Astrocyte of the hippocampus (primary cell): ENCODE data around the gene ZNF169.
"Not testable (repeated sequence)": the region's sequence is repeated elsewhere in the genome, so short reads cannot be mapped to it uniquely, and the experiment has no call there.

ENCODE experiments used
- DNase-seq: peaks from one replicate; pipeline ENCODE4 v3.0.0; 2011; ENCODE audit warnings: low read depth, low spot score

ZNF169 gene

GRCh38 chr9:94286116-94286515 is 27.0 kb downstream of the ZNF169 start:
- no peak for DNase-seq

GRCh38 chr9:94287877-94288513 is 28.9 kb downstream of the ZNF169 start:
- DNase-seq = no peak

GRCh38 chr9:94289691-94290090 is 30.6 kb downstream of the ZNF169 start:
- no peak for DNase-seq

GRCh38 chr9:94298949-94299599 is 40.0 kb downstream of the ZNF169 start:
- DNase-seq = no peak

- no peak for DNase-seq
Observed at GRCh38 chr9:94300470-94301301, 41.6 kb downstream of the ZNF169 start.

GRCh38 chr9:94301583-94301982 is 42.5 kb downstream of the ZNF169 start:
- no peak for DNase-seq

GRCh38 chr9:94302426-94302825 is 43.3 kb downstream of the ZNF169 start:
- no peak for DNase-seq

GRCh38 chr9:94303321-94303720 is 44.2 kb downstream of the ZNF169 start:
- no peak for DNase-seq

GRCh38 chr9:94315034-94315984 is 56.2 kb downstream of the ZNF169 start:
- DNase-seq = not testable (repeated sequence)

- DNase-seq = not testable (repeated sequence)
Observed at GRCh38 chr9:94316236-94316635, 57.1 kb downstream of the ZNF169 start.

- DNase-seq = not testable (repeated sequence)
Observed at GRCh38 chr9:94317949-94318657, 59.0 kb downstream of the ZNF169 start.

- DNase-seq = not testable (repeated sequence)
Observed at GRCh38 chr9:94322342-94322940, 63.3 kb downstream of the ZNF169 start.

- not testable (repeated sequence) for DNase-seq
Observed at GRCh38 chr9:94323153-94323798, 64.2 kb downstream of the ZNF169 start.

- DNase-seq = not testable (repeated sequence)
Observed at GRCh38 chr9:94325583-94325982, 66.5 kb downstream of the ZNF169 start.

GRCh38 chr9:94328544-94328943 is 69.4 kb downstream of the ZNF169 start, which contains the start of gene NUTM2F:
Gene NUTM2F (minus strand): TSS chr9:94328644. CDS start chr9:94328623, 21 bp downstream.
- DNase-seq = not testable (repeated sequence)

GRCh38 chr9:94336445-94336844 is 77.3 kb downstream of the ZNF169 start:
- not testable (repeated sequence) for DNase-seq

GRCh38 chr9:94338723-94339122 is 79.6 kb downstream of the ZNF169 start:
- not testable (repeated sequence) for DNase-seq

GRCh38 chr9:94339657-94340056 is 80.6 kb downstream of the ZNF169 start:
- DNase-seq = not testable (repeated sequence)

- not testable (repeated sequence) for DNase-seq
Observed at GRCh38 chr9:94340750-94341149, 81.7 kb downstream of the ZNF169 start.
